ENCODE data around the gene TMEM217.
"Not testable (repeated sequence)": the region's sequence is repeated elsewhere in the genome, so short reads cannot be mapped to it uniquely, and the experiment has no call there.

The TMEM217 gene

DNA sequence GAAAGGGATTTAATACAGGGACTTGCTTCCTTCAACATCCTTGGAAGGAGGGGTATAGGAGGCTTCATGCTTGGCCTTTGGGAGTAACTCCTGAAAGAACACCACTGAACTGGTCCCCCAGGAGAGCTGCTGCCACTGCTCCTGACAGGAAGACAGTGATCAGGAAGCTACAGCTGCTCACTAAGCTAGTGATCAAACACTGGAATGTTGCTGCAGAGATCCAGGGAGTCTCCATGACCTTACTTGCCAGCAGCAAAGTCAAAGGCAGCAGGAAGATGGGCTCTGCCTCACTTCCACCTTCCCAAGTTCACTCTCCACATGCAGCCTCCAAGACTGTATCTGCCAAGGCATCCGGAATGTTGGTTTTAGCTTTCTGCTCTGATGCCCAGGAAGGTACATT, 56.2 kb downstream of the TMEM217 start:
- peak overlapping the region; percentile 92 for H3K27ac Mint-ChIP-seq (ENCODE audit: low read depth)
- no peak for DNase-seq (ENCODE audit: low spot score in 2 of 2)
- no peaks in the 10 kb centered on the region for H3K9me3 Mint-ChIP-seq

DNA sequence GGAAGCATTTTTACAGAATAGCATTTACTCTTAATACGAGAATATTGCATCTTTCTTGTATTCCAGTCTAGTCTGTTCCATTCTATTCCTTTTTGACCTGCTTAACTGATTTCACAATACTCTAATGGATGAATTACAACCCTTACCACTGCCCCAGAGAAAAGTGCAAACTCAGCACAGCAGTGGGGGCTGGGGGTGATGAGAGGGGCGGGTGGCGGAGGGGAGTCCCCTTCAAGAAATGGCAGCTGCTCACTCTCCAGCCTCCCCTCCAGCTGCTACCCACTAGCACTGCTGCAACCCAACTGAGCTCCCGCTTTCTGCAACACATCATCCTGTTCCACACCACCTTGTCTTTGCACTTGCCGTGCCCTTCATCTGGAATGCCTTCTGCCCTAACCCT, 57.9 kb downstream of the TMEM217 start:
- no peaks in the 10 kb centered on the region for H3K27me3 Mint-ChIP-seq
- H3K27ac Mint-ChIP-seq (ENCODE audit: low read depth) = no peak overlapping the region
- H3K4me3 Mint-ChIP-seq = no peak overlapping the region
- peaks cover 34% of the 10 kb centered on the region for H3K4me1 Mint-ChIP-seq
- H3K36me3 Mint-ChIP-seq (ENCODE audit: insufficient read depth) = peaks cover 4% of the 10 kb centered on the region
- ATAC-seq (replicated peaks; ENCODE audit: extremely low read depth, poor library complexity, severe bottlenecking) = no peak
- DNase-seq (ENCODE audit: low spot score in 2 of 2) = no peak
- H3K9me3 Mint-ChIP-seq = no peaks in the 10 kb centered on the region

More for the DNA sequence above, 56.2 kb downstream of the TMEM217 start:
- H3K27me3 Mint-ChIP-seq = no peaks in the 10 kb centered on the region
- H3K4me3 Mint-ChIP-seq = no peak overlapping the region
- H3K36me3 Mint-ChIP-seq (ENCODE audit: insufficient read depth) = peaks cover 4% of the 10 kb centered on the region
- H3K4me1 Mint-ChIP-seq = peaks cover 34% of the 10 kb centered on the region
- no peak for ATAC-seq (replicated peaks; ENCODE audit: extremely low read depth, poor library complexity, severe bottlenecking)

DNA sequence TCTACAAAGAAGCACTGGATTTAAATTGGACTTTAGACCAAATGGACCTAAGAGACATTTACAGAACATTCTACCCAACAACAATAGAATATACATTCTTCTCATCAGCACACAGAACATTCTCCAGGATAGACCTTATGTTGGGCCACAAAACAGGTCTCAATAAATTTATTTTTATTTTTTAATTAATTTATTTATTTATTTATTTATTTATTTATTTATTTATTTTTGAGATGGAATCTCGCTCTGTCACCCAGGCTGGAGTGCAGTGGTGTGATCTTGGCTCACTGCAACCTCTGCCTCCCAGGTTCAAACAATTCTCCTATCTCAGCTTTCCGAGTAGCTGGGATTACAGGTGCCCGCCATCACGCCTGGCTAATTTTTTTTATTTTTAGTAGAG, 61.5 kb downstream of the TMEM217 start:
- not testable (repeated sequence) for ATAC-seq (replicated peaks; ENCODE audit: extremely low read depth, poor library complexity, severe bottlenecking)

DNA sequence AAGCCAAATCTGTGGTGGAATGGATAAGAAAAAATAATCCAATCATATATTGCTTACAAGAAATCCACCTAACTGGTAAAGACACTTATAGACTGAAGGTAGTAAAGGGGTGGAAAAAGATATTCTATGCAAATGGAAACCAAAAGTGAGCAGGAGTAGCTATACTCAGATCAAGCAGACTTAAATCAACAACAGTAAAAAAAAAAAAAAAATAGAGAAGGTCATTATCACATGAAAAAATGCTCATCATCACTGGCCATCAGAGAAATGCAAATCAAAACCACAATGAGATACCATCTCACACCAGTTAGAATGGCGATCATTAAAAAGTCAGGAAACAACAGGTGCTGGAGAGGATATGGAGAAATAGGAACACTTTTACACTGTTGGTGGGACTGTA, 63.1 kb downstream of the TMEM217 start:
- not testable (repeated sequence) for H3K27ac Mint-ChIP-seq (ENCODE audit: low read depth); H3K27me3 Mint-ChIP-seq; ATAC-seq (replicated peaks; ENCODE audit: extremely low read depth, poor library complexity, severe bottlenecking); H3K4me3 Mint-ChIP-seq; H3K9me3 Mint-ChIP-seq; DNase-seq (ENCODE audit: low spot score in 2 of 2); H3K36me3 Mint-ChIP-seq (ENCODE audit: insufficient read depth)
- H3K4me1 Mint-ChIP-seq = peaks cover 16% of the 10 kb centered on the region

More for the DNA sequence above, 61.5 kb downstream of the TMEM217 start:
- not testable (repeated sequence) for DNase-seq (ENCODE audit: low spot score in 2 of 2); H3K9me3 Mint-ChIP-seq; H3K36me3 Mint-ChIP-seq (ENCODE audit: insufficient read depth); H3K27ac Mint-ChIP-seq (ENCODE audit: low read depth); H3K4me3 Mint-ChIP-seq; H3K27me3 Mint-ChIP-seq
- H3K4me1 Mint-ChIP-seq = peaks cover 22% of the 10 kb centered on the region

DNA sequence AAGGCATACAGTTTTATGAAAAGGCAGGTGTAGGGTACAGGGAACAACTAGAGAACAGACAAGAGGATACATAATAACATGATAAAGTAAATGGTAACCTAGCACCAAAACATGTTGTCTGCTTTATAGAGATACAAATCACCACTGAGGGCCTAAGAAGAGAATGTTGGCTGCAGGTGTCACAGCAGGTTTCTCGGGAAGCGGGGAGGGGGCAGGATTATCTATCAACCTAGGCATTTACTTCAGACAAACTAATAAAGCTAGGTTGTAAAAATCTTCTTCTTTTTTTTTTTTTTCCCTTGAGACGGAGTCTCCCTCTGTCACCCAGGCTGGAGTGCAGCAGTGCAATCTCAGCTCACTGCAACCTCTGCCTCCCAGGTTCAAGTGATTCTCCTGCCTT, 65.3 kb downstream of the TMEM217 start:
- ATAC-seq (replicated peaks; ENCODE audit: extremely low read depth, poor library complexity, severe bottlenecking) (no peak), DNase-seq (ENCODE audit: low spot score in 2 of 2) (no peak)
- peaks cover 16% of the 10 kb centered on the region for H3K4me1 Mint-ChIP-seq
- no peaks in the 10 kb centered on the region for H3K9me3 Mint-ChIP-seq
- no peak overlapping the region for H3K4me3 Mint-ChIP-seq
- H3K36me3 Mint-ChIP-seq (ENCODE audit: insufficient read depth) = no peaks in the 10 kb centered on the region
- no peaks in the 10 kb centered on the region for H3K27me3 Mint-ChIP-seq
- no peak overlapping the region for H3K27ac Mint-ChIP-seq (ENCODE audit: low read depth)

DNA sequence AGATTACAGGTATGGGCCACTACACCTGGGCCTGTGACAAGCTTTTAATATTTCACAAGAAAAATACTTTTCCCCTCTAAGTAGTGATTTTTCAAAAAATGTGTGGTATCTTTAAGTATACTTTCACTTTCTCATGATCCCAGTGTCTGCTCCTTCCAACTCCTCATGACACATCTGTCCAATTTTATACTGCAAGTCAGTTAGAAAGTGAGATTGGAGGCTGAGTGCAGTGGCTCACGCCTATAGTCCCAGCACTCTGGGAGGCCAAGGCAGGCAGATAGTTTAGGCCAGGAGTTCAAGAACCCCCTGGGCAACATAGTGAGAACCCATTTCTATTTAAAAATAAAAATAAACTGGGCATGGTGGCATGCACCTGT, 67.8 kb downstream of the TMEM217 start:
- H3K27ac Mint-ChIP-seq (ENCODE audit: low read depth) = peak overlapping the region; percentile 6
- DNase-seq (ENCODE audit: low spot score in 2 of 2) (no peak), ATAC-seq (replicated peaks; ENCODE audit: extremely low read depth, poor library complexity, severe bottlenecking) (no peak)
- peaks cover 3% of the 10 kb centered on the region for H3K36me3 Mint-ChIP-seq (ENCODE audit: insufficient read depth)
- no peaks in the 10 kb centered on the region for H3K9me3 Mint-ChIP-seq
- H3K4me3 Mint-ChIP-seq = no peak overlapping the region
- no peaks in the 10 kb centered on the region for H3K27me3 Mint-ChIP-seq
- H3K4me1 Mint-ChIP-seq = peaks cover 34% of the 10 kb centered on the region

DNA sequence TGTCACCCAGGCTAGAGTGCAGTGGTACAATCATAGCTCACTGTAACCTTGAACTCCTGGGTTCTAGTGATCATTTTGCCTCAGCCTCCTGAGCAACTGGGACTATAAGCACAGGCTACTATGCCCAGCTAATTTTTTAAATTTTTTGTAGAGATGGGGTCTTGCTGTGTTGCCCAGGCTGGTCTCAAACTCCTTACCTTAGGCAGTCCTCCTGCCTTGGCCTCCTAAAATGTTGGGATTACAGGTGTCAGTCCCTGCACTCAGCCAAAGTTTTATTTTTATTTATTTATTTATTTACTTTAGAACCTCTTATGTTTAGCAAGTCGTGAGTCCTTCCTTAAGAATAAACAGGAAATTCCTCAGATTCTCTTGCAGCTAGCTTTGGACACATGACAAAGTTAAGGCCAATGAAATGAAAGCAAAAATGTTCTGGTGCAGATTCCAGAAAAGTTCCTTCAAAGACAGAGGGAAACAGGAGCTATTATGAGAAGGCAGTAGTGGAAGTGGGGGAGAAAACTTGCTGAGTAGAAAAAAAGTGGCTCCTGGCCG, 68.9 kb downstream of the TMEM217 start:
- peaks cover 3% of the 10 kb centered on the region for H3K36me3 Mint-ChIP-seq (ENCODE audit: insufficient read depth)
- ATAC-seq (replicated peaks; ENCODE audit: extremely low read depth, poor library complexity, severe bottlenecking) (no peak), DNase-seq (ENCODE audit: low spot score in 2 of 2) (no peak)
- no peak overlapping the region for H3K27ac Mint-ChIP-seq (ENCODE audit: low read depth)
- H3K9me3 Mint-ChIP-seq = no peaks in the 10 kb centered on the region
- peaks cover 31% of the 10 kb centered on the region for H3K4me1 Mint-ChIP-seq
- H3K4me3 Mint-ChIP-seq = no peak overlapping the region
- H3K27me3 Mint-ChIP-seq = no peaks in the 10 kb centered on the region

DNA sequence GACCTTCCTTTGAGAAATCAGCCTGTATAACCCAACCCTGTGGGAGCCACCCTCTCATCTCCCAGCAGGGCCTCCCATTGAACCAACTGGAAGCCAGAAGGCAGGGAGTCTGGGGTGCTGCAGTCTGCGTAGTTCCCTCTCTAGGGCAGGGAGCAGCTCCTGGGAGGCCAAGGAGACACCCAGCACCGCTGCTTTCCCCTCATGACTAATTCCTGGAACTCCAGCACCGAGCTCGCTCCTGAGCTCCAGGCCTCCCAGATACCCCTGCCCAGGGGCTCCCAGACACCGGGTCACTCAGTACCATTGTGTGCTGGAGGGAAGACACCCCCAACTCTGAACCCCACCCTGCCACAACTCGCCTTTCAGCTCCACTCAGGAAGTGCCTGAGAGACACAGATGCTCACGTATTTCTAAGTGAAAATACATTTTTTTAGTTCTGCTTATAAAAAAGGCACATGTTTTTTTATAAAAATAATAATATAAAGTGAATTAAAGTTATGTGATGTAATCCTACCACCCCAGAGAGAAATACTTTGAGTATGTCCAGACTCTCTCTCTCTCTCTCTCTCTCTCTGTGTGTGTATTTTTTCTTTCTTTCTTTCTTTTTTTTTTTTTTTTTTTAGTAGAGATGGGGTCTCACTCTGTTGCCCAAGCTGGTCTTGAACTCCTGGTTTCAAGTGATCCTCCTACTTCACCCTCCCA, 70.5 kb downstream of the TMEM217 start:
- peak overlapping the region; percentile 93 for H3K27ac Mint-ChIP-seq (ENCODE audit: low read depth)
- peaks cover 35% of the 10 kb centered on the region for H3K4me1 Mint-ChIP-seq
- H3K9me3 Mint-ChIP-seq = no peaks in the 10 kb centered on the region
- ATAC-seq (replicated peaks; ENCODE audit: extremely low read depth, poor library complexity, severe bottlenecking) (no peak), DNase-seq (ENCODE audit: low spot score in 2 of 2) (no peak)
- H3K36me3 Mint-ChIP-seq (ENCODE audit: insufficient read depth) = peaks cover 3% of the 10 kb centered on the region
- H3K4me3 Mint-ChIP-seq = peak overlapping the region; percentile 50
- no peaks in the 10 kb centered on the region for H3K27me3 Mint-ChIP-seq

DNA sequence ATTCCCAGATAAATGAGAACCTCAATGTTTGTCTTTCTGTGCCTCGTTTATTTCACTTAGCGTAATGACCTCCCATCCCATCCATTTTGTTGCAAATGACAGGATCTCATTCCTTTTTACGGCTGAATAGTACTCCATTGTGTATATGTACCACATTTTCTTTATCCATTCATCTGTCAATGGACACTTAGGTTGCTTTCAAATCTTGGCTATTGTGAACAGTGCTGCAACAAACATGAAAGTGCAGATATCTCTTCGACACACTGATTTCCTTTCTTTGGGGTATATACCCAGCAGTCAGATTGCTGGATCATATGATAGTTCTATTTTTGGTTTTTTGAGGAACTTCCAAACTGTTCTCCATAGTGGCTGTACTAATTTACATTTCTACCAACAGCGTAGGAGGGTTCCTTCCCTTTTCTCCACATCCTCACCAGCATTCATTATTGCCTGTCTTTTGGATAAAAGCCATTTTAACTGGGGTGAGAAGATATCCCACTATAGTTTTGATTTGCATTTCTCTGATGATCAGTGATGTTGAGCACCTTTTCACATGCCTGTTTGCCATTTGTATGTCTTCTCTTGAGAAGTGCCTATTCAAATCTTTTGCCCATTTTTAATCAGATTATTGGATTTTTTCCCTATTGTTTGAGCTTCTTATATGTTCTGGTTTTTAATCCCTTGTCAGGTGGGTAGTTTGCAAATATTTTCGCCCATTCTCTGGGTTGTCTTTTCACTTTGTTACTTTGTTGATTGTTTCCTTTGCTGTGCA, 71.8 kb downstream of the TMEM217 start:
- not testable (repeated sequence) for H3K4me3 Mint-ChIP-seq; H3K9me3 Mint-ChIP-seq; H3K27me3 Mint-ChIP-seq; DNase-seq (ENCODE audit: low spot score in 2 of 2); H3K36me3 Mint-ChIP-seq (ENCODE audit: insufficient read depth); ATAC-seq (replicated peaks; ENCODE audit: extremely low read depth, poor library complexity, severe bottlenecking)
- peak overlapping the region; percentile 56 for H3K27ac Mint-ChIP-seq (ENCODE audit: low read depth)
- peaks cover 32% of the 10 kb centered on the region for H3K4me1 Mint-ChIP-seq

DNA sequence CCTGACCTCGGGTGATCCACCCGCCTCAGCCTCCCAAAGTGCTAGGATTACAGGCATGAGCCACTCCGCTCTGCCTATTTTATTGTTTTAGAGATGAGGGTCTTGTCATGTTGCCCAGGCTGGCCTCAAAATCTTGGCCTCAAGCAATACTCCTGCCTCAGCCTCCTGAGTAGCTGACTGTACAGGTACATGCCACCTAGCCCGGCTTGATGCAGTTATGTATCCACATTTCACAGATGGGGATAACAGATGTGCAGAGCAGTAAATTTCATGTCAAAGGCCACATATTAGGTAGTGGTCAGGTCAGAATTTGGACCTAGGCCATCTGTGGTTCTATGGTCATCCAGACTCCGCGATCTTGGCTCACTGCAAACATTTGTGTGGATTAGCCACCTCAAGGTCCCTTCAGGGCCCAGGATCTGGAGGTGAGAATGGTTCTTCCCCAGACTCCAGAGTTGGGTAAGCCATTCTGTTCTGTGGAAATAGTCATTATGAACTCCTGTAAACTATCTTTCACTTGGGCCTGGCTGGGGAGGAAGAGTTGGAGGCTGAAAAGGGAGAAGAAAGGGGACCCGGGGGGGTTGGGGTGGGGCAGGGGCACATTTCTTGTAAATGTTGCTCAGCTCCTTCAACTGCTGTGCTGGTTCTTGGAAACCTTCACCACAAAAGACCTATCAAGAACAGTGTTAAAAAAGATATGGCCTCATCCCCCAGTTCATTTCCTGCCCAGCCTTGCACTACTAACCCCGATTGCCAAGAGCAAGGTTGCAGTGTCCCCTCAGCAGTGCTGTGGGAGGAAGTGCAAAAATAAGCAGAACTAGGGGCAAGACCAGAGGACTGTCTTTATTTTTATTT, 75.0 kb downstream of the TMEM217 start:
- H3K27ac Mint-ChIP-seq (ENCODE audit: low read depth) = peak overlapping the region; percentile 44
- ATAC-seq (replicated peaks; ENCODE audit: extremely low read depth, poor library complexity, severe bottlenecking) = peak; percentile 100
- no peaks in the 10 kb centered on the region for H3K27me3 Mint-ChIP-seq
- H3K36me3 Mint-ChIP-seq (ENCODE audit: insufficient read depth) = peaks cover 3% of the 10 kb centered on the region
- H3K4me3 Mint-ChIP-seq = peak overlapping the region; percentile 50
- peaks cover 36% of the 10 kb centered on the region for H3K4me1 Mint-ChIP-seq
- no peaks in the 10 kb centered on the region for H3K9me3 Mint-ChIP-seq
- peak in 1 of 2 donors; percentile 61 for DNase-seq (ENCODE audit: low spot score in 2 of 2)

DNA sequence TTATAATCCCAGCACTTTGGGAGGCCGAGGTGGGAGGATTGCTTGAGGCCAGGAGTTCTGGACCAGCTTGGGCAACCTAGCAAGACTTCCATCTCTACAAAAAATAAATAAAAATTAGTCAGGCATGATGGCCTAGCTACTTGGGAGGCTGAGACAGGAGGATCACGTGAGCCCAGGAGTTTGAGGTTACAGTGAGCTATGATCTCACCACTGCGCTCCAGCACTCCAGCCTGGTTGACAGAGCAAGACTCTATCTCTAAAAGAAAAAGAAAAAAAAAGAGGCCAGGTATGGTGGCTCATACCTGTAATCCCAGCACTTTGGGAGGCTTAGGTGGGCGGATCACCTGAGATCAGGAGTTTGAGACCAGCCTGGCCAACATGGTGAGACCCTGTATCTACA, 77.3 kb downstream of the TMEM217 start:
- ATAC-seq (replicated peaks; ENCODE audit: extremely low read depth, poor library complexity, severe bottlenecking); H3K27me3 Mint-ChIP-seq; H3K27ac Mint-ChIP-seq (ENCODE audit: low read depth); DNase-seq (ENCODE audit: low spot score in 2 of 2); H3K4me3 Mint-ChIP-seq; H3K9me3 Mint-ChIP-seq: not testable (repeated sequence)
- peaks cover 31% of the 10 kb centered on the region for H3K4me1 Mint-ChIP-seq
- H3K36me3 Mint-ChIP-seq (ENCODE audit: insufficient read depth) = peaks cover 13% of the 10 kb centered on the region

DNA sequence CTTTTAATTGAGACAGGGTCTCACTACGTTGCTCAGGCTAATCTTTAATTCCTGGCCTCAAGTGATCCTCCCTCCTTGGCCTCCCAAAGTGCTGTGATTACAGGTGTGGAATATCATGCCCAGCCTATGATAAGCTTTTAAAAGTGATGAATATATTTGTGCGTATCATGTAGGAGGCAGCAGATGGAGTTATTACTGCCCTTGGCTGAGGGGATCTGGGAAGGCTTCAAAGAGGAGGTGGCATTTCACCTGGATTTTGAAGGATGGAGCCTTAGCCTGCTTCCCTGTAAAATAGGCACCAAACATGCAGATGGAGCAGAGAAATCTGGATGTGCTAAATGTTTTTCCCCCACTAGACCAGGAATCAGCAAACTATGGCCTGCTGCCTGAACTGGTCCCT, 77.9 kb downstream of the TMEM217 start:
- no peaks in the 10 kb centered on the region for H3K27me3 Mint-ChIP-seq
- no peak overlapping the region for H3K27ac Mint-ChIP-seq (ENCODE audit: low read depth)
- H3K4me1 Mint-ChIP-seq = peaks cover 34% of the 10 kb centered on the region
- H3K9me3 Mint-ChIP-seq = no peaks in the 10 kb centered on the region
- no peak for ATAC-seq (replicated peaks; ENCODE audit: extremely low read depth, poor library complexity, severe bottlenecking)
- no peak overlapping the region for H3K4me3 Mint-ChIP-seq
- no peak for DNase-seq (ENCODE audit: low spot score in 2 of 2)
- peaks cover 19% of the 10 kb centered on the region for H3K36me3 Mint-ChIP-seq (ENCODE audit: insufficient read depth)
